HFFc6 (cell line): ENCODE data around the gene PRPF6. TPM values are rescaled to one million over a fixed set of nuclear protein-coding genes. Genes with fewer than 3 reads are reported as not detected.
"Not testable (repeated sequence)": the region's sequence is repeated elsewhere in the genome, so short reads cannot be mapped to it uniquely, and the experiment has no call there.

Experiments
- DNase-seq: peaks from one replicate; pipeline ENCODE4 v3.0.0-alpha.2; 2018
- H3K27ac Mint-ChIP-seq: 2 replicates; pipeline ENCODE4 v1.8.0; 2020; ENCODE audit warnings: mild to moderate bottlenecking, mixed read lengths
- H3K27me3 Mint-ChIP-seq: 2 replicates; pipeline ENCODE4 v1.8.0; 2021; ENCODE audit warnings: mild to moderate bottlenecking, moderate library complexity, mixed read lengths; ENCODE audit not compliant: insufficient read depth
- H3K36me3 Mint-ChIP-seq: 2 replicates; pipeline ENCODE4 v1.8.0; 2021; ENCODE audit warnings: low read depth, mixed read lengths
- H3K4me1 Mint-ChIP-seq: 2 replicates; pipeline ENCODE4 v1.8.0; 2020; ENCODE audit warnings: low read depth, mixed read lengths
- H3K4me3 Mint-ChIP-seq: 2 replicates; pipeline ENCODE4 v1.8.0; 2020; ENCODE audit warnings: mild to moderate bottlenecking, moderate library complexity, mixed read lengths
- H3K9me3 Mint-ChIP-seq: 2 replicates; pipeline ENCODE4 v1.8.0; 2020; ENCODE audit warnings: mild to moderate bottlenecking, mixed read lengths
- total RNA-seq, 6 experiments: library from RNA; stranded (reverse); fragmentation: NEBNext Ultra II Directional; extraction: Animal tissue kit (Norgen Biotek cat#: 25700); gene quantifications; 2 replicates in 1 of 6; 3 replicates in 5 of 6; pipeline ENCODE4 v1.2.3, GENCODE V29; 2021
- TF ChIP-seq, protein P1 (sequence below): fragments of 200-600 bp; sonication (generic); IDR thresholded peaks from 2 replicates; pipeline ENCODE4 v1.5.0; 2021; ENCODE audit warnings: antibody characterized with exemption, mild to moderate bottlenecking

Gene PRPF6
- total RNA-seq, 6 experiments from 2014 or later, result 70.7 to 73.2 (median 72.9) TPM

DNA sequence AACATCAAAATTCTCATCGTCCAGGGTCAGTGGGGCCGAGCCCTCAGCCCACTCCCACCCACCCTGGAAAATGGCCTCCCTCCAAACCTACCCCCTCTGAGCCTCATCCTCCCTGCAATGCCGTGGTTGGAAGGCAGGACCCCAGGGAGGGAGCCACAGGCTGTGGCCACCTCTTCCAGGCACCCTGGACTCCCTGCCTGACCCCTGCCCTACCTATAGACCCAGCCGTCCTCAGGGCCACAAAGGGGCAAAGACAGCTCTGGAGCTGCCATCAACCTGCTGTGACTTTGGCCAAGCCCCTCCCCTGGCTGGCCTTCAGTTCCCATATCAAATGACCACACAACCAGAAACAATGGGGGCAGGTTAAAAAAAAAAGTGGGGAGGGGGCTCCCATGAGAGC lies 22.5 kb upstream of the PRPF6 start:
- no peak for DNase-seq
- peaks cover 11% of the 10 kb centered on the region for H3K27me3 Mint-ChIP-seq
- TF ChIP-seq, protein P1, sequence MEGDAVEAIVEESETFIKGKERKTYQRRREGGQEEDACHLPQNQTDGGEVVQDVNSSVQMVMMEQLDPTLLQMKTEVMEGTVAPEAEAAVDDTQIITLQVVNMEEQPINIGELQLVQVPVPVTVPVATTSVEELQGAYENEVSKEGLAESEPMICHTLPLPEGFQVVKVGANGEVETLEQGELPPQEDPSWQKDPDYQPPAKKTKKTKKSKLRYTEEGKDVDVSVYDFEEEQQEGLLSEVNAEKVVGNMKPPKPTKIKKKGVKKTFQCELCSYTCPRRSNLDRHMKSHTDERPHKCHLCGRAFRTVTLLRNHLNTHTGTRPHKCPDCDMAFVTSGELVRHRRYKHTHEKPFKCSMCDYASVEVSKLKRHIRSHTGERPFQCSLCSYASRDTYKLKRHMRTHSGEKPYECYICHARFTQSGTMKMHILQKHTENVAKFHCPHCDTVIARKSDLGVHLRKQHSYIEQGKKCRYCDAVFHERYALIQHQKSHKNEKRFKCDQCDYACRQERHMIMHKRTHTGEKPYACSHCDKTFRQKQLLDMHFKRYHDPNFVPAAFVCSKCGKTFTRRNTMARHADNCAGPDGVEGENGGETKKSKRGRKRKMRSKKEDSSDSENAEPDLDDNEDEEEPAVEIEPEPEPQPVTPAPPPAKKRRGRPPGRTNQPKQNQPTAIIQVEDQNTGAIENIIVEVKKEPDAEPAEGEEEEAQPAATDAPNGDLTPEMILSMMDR, result no peak
- peaks cover 6% of the 10 kb centered on the region; the same call in 1 of the 2 replicates for H3K36me3 Mint-ChIP-seq
- no peaks in the 10 kb centered on the region for H3K9me3 Mint-ChIP-seq
- no peak overlapping the region for H3K4me3 Mint-ChIP-seq
- peaks cover 21% of the 10 kb centered on the region for H3K4me1 Mint-ChIP-seq
- no peak overlapping the region for H3K27ac Mint-ChIP-seq

DNA sequence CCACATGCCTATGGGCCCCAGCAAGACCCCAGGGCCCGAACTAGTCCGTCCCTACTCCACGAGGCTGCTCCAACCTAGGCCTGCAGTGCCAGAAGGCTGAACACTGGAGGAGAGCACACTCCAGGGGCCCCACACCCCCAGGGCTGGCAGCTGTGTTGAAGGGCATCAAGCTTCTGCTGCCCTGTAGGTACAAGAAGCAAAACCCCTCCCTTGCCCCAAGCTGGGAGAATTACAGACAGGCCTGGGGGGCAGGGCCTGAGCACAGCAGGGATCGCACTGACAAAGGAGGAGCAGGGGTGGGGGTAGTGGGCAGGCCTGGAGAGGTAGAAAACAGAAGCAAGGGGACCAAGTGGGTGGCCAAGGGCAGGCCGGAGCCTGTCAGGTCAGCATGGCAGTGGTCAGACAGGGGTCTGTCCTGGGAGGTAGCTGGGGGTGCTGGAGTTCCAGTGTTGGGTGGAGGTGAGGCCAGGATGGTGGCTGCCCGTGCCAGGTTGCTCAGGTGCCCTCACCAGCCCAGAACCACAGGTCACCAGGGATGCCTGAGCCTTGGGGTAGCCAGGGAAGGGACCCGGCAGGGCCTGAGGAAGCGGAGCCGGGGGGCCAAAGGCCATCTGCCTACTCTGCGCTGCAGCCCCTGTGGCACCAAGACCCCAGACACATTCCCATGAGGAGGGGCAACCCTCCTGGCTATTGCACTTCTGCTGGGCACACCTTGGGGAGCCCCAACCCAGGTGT lies 21.8 kb upstream of the PRPF6 start:
- Mint-ChIP-seq H3K4me1 (peaks cover 14% of the 10 kb centered on the region), H3K36me3 (peaks cover 4% of the 10 kb centered on the region; the same call in 1 of the 2 replicates), H3K27ac (no peak overlapping the region), H3K9me3 (no peaks in the 10 kb centered on the region), H3K4me3 (no peak overlapping the region), H3K27me3 (peaks cover 5% of the 10 kb centered on the region)
- TF ChIP-seq, protein P1, result no peak
- no peak for DNase-seq

DNA sequence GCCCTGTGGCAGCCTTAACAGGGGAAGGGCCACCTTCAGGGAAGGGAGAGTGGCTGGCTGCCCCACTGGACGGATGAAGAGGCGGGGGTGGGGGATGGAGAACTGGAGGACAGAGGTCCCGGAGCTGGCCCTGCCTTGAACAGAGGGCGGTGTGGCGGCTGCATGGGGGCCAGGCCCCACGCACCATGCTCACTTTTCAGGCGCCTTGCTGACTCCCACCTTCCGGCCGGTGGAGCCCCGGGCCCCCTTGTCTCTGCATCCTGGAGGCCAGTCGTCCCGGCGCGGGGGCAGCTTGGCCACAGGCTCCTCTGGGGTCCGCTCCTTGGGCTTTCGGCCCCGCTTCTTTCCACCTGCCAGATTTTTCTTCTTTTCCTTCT lies 21.2 kb upstream of the PRPF6 start:
- Mint-ChIP-seq H3K9me3 (no peaks in the 10 kb centered on the region), H3K36me3 (no peaks in the 10 kb centered on the region), H3K4me3 (no peak overlapping the region), H3K27ac (no peak overlapping the region), H3K27me3 (peaks cover 3% of the 10 kb centered on the region; the same call in 1 of the 2 replicates), H3K4me1 (peaks cover 9% of the 10 kb centered on the region)
- no peak for DNase-seq
- TF ChIP-seq, protein P1, result no peak

DNA sequence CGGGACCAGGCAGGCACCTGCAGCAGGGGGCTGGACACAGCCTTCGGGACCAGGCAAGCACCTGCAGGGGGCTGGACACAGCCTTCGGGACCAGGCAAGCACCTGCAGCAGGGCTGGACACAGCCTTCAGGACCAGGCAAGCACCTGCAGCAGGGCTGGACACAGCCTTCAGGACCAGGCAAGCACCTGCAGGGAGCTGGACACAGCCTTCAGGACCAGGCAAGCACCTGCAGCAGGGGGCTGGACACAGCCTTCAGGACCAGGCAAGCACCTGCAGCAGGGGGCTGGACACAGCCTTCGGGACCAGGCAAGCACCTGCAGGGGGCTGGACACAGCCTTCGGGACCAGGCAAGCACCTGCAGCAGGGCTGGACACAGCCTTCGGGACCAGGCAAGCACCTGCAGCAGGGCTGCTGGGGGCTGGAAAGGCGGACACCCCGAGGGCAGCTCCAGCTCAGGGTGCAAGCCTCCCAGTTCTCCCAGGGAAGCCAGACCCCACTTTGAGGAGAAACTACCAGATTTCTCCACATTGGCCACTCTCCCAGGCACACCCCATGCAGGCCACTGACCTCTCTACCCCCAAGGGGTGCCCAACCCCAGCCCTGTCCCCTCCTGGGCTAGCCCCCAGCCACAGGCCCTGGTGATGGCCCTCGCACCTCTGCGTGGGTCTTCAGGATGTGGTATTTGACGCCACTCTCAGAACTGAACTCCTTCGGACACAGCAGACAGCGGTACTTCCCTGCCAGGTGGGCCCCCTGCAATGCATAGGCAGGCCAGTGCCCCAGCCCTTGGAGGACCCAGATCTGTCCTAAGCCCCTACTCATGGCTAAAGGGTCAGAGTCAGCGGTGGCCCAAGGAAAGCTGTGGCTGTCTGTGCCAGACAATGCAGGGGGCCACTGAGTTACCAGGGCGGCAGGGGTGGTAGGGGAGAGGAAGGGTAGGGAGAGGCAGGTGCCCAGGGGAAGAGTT lies 20.0 kb upstream of the PRPF6 start:
- not testable (repeated sequence) for H3K27ac Mint-ChIP-seq, H3K4me1 Mint-ChIP-seq, H3K9me3 Mint-ChIP-seq, DNase-seq, H3K4me3 Mint-ChIP-seq, H3K27me3 Mint-ChIP-seq, H3K36me3 Mint-ChIP-seq

DNA sequence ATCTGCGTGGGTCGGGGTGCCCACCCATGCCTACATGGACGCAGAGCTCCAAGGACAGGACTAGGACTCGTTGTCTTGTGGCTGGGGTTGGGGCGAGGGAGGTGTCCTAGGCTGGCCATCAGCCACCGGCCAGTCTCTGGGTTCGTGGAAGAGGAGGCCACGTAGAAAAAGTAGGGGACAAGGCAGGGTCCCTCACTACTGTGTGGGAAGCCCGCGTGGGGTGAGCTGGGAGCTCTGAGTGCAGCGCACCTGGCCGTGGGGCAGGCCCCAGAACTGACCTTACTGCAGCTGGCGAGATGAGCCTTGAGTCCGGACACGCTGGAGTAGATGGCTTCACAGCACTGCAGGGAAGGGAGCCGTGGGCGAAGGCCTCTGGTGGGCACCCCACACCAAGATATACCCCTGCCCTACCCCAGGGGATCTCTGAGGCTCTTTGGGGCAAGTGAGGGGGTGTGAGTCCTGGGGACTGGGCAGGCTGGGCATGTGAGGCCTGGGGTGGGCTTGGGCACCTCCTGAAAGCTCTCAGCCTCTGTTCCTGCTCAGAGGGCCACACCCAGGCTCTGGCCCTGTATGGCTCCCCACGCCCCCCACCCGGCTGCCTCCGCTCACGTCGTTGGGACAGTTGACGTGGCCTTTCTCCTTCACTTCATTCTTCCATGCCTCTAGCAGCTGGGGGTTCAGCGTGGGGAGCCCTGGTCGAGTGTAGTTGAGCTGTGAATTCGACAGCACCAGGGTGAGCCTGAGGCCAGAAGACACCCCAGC lies 19.1 kb upstream of the PRPF6 start:
- H3K9me3 Mint-ChIP-seq, result no peaks in the 10 kb centered on the region
- peaks cover 2% of the 10 kb centered on the region; the same call in 1 of the 2 replicates for H3K27me3 Mint-ChIP-seq
- DNase-seq, result no peak
- no peak overlapping the region for H3K27ac Mint-ChIP-seq
- H3K4me1 Mint-ChIP-seq, result peaks cover 6% of the 10 kb centered on the region
- no peak overlapping the region for H3K4me3 Mint-ChIP-seq
- no peaks in the 10 kb centered on the region for H3K36me3 Mint-ChIP-seq
- TF ChIP-seq, protein P1, result no peak
